Posterior cingulate gyrus (tissue), 11 donors: ENCODE data around the gene BDKRB2.
A peak's percentile ranks its signal among the peaks of the same experiment; 100 is the strongest.

ENCODE experiments used
- DNase-seq, 10 donors: peaks; one replicate each; pipeline versions ENCODE4 v3.0.0 to v3.0.0-alpha.2; 2020 to 2021; ENCODE audit warnings: mixed read lengths in 3 of 10
- intact Hi-C: fragments of 100-400 bp; cut with DNase I; formaldehyde crosslinking; loops from one replicate; pipeline ENCODE4 v1.15.1; 2023

BDKRB2 gene

DNA sequence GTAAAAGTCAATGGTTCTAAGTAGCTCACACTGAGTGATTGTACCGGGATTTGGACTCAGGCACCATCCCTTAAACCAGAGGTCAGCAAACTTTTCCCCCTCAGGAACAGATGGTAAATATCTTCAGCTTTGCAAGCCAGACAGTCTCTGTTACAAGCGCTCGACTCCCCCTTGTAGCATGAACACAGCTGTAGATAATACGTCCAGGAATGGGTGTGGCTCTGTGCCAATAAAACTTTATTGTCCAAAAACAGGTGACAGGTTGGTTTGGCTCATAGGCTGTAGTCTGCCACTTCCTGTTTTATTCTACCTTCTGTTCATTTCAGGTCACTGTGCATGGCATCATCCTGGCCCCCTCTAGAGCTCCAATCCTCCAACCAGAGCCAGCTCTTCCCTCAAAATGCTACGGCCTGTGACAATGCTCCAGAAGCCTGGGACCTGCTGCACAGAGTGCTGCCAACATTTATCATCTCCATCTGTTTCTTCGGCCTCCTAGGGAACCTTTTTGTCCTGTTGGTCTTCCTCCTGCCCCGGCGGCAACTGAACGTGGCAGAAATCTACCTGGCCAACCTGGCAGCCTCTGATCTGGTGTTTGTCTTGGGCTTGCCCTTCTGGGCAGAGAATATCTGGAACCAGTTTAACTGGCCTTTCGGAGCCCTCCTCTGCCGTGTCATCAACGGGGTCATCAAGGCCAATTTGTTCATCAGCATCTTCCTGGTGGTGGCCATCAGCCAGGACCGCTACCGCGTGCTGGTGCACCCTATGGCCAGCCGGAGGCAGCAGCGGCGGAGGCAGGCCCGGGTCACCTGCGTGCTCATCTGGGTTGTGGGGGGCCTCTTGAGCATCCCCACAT, 58.9 kb downstream of the BDKRB2 start:
- intact Hi-C loops = no loop called here
- no peak for DNase-seq

DNA sequence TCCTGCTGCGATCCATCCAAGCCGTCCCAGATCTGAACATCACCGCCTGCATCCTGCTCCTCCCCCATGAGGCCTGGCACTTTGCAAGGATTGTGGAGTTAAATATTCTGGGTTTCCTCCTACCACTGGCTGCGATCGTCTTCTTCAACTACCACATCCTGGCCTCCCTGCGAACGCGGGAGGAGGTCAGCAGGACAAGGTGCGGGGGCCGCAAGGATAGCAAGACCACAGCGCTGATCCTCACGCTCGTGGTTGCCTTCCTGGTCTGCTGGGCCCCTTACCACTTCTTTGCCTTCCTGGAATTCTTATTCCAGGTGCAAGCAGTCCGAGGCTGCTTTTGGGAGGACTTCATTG, 59.5 kb downstream of the BDKRB2 start:
- intact Hi-C loops = no loop called here
- DNase-seq = no peak

DNA sequence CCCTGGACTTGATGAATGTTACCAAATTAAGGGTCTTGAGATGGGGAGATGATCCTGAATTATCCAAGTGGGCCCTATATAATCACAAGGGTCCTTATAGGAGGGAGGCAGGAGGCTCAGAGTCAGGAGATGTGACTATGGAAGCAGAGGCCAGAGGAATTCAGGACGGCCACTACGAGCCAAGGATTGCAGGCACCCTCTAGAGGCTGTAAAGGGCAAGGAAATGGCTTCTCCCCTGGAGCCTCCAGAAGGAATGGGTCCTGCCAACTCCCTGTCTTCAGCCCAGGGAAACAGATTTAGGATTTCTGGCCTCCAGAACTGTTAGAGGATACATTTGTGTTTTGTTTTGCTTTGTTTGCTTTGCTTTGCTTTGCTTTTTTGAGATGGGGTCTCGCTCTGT, 60.2 kb downstream of the BDKRB2 start:
- no peak for DNase-seq
- intact Hi-C loops = no loop called here

DNA sequence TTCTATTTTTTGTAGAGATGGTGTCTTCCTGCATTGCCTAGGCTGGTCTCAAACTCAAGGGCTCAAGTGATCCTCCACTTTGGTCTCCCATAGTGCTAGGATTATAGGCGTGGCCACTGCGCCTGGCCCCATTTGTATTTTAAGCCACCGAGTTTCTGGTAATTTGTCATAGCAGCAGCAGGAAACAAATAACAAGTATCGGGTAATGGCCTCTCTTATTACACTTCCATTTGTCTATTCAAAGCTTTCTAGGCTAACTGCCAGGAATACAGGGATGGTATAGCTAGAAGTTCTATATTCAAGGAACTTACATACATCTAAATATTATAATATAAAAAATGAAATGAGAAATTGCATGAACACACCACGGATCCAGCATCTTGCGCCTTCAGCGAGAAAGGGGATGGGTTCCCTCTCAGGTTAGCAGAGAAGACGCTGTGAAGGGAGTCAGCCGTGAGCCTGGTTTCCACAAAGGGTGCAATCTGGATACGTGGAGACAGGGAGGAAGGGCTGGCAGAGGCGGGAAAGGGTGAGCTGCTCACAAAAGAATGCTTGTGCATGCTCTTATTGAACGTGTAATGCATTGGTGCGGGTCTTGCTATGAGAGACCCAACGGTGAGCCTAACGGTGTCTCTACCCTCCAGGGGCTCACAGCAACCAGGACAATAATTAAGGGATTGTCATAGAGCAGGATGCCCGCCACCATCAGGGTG, 60.9 kb downstream of the BDKRB2 start:
- intact Hi-C loops = no loop called here
- DNase-seq = no peak

DNA sequence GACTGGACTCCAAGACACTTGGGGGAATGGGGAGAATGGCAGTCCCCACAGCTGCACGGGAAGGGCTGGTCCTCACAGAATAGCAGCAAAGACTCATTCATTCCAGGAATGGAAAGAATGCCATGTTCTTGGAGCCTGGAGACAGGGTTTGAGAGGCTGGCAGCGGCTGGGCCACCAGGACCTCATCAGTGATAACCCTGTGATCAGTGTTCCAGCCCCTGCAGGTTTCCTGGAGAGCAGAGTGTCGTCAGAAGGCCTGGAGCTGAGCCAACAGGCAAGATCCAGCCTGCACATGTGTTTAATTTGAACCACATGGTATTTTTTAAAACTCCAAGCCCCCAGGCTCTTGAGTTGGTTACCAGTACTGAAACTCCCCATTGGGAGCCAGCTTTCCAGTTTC, 62.7 kb downstream of the BDKRB2 start:
- intact Hi-C loops = no loop called here
- no peak for DNase-seq

DNA sequence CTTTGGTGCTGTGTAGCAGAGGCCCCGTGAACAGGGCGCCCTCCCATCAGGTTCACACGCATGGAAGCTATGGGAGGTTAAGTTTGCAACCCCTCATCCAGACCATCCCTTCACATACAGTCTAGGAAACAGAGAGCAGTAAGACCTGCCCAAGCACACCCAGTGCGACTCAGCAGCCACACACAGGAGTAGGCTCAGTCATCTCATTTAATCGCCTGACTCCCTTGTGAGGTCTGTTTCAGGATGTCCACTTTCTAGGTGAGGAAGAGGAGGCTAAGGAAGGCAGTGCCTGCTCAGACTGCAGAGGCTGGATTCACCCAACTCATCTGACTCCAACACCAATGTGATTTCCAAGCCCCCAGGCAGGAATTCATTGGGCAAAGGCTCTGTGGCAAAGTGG, 63.3 kb downstream of the BDKRB2 start:
- DNase-seq = no peak

DNA sequence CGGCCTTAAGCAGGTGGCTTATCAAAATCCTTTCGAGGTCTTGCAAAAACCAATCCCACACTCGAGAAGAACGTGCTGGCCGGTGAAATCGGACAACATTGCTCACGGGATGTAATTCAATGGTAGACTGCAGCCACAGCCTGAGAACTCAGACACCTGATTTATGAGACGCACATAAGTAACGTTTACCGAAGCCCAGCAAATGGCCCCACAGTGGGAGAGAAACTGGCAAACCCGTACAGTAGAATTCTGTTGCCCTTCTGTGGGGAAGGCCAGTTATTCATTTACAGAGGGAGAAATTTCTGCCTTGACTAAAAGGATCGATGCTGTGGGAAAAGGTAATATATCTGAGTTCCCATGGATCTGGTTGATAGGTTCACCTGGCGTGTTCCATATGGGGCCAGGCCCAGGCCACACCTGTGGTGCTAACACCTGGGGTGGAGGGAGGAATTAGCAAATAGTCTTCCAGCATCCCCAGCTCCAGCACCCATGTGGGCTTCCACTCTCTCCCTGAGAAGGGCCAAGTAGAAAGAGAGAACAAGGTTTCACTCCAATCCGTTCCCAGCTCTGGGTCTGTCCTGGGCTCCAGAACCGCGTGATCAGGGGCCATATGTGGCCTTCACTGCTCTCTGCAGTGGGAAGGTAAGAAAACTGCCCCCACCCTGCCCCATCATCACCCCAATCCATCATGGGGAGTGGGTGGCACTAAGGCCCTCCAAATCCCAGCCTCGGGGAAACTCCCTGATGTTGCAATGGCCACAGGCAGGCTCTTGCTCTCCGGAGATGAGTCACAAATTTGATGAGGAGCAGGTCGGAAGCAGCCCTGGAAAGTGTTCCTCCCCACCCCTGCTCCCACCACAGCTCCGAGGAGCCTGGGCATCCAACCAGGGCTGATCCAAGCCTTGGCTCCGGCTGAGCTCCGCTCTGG, 64.1 kb downstream of the BDKRB2 start:
- intact Hi-C loops = no loop called here

More for the DNA sequence above, 63.3 kb downstream of the BDKRB2 start:
- intact Hi-C loops = no loop called here

DNA sequence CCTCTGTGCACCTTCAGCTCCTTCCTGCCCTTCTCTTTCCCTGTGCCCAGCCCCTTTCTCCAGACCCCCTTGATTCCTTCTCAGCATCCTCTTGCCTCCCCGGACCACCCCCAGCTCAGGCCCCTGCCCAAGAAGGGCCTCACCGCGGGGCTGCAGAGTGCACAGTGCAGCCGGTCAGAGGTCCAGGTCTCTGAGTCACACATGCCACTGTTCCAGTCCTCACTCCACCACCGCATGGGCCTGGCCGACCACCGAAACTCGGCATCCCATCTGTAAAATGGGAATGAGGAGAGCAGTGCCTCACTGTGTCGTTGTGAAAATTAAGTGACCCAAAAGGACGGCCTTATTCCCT, 64.7 kb downstream of the BDKRB2 start:
- intact Hi-C loops = no loop called here
- no peak for DNase-seq

More for the DNA sequence above, 64.1 kb downstream of the BDKRB2 start:
- DNase-seq = no peak

DNA sequence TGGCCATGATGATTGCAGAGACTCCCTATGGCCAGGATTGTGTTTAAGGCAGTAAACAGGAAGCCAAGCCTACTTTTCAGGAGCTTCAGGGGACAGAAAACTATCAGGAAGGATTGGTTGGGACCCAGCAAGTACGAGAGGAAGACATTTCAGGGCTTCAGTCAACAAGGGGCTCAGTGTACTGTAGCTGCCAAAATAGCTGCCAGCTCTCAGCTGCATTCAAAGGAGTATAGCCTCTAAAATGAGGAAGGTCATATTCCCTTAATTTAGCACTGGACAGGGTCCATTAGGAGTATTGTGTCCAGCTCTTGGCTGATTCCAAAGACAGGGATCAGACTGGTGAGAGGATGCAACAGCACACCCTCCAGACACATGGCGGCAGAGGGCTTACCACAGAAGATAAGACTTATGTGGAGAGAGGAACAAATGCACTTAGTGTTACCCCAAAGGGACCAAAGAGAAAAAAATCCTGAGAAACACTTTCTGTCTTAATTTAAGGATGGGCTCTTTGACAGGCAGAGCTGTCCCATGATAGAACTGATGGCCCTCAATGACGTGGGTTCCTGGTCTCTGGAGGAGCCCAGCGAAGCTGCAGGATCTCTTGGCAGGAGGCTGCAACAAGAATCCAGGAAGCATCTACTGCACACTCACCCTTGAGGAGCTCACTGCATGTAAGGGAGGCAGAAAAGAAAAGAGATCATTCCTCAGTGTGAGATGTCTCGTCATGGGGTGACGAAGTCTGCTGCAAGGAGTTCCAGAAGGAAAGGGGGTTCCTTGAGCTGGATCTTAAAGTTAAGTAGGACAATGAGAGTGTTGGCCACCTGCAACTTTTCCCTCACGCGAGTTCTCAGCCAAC, 66.2 kb downstream of the BDKRB2 start:
- no peak for DNase-seq
- intact Hi-C loops = loop anchor here (10.0 kb wide), 1 partner anchor 706 kb away; no protein-coding TSS in a partner anchor

DNA sequence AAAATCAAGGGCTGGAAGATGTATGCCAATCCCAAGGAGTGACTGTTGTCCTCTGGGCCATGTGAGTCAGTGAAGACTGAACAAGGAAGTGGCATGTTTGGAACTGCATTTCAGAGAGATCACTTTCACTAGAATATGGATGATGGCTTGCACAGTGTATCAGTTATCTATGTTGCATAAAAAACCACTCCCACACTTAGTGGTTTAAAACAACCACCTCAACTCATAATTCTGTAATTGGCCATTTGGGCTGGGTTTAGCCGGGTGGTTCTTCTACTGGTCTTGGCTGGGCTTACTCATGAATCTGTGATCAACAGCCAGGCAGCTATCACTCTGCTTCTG, 66.8 kb downstream of the BDKRB2 start:
- intact Hi-C loops = loop anchor here (10.0 kb wide), 1 partner anchor 707 kb away; no protein-coding TSS in a partner anchor
- DNase-seq = no peak

DNA sequence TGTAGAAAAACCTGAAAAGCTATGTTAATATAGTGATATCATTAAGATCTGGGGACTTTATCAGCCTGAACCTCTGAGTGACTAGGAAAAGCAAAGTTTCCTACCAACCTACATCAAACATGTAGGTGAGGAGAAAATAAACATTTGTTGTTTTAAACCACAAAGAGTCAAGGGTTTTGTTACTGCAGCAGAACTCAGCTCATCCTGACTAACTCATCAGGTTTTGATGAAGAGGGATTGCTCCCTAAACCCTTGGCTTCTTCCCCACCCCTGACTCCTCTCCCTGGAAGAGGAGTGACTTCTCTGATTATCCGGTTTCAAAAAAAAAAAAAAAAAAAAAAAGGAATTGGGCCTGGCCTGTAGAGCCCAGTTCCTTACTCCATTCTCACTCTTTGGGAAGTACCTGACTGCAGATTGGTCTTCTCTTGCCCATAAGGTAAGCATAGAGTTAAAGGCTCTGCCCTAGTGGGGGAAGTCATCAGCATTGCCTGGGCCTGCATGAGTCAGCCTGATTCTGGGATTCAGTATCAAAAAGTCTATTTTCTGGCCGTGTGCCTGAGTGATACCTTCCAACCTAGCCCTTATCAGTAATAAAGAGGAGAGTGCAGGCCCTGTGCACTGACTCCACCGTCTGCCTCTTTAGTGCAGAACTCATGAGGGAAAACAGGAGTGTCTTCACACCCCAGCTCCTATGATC, 68.3 kb downstream of the BDKRB2 start:
- intact Hi-C loops = loop anchor here (10.0 kb wide), 1 partner anchor 708 kb away; no protein-coding TSS in a partner anchor
- no peak for DNase-seq

DNA sequence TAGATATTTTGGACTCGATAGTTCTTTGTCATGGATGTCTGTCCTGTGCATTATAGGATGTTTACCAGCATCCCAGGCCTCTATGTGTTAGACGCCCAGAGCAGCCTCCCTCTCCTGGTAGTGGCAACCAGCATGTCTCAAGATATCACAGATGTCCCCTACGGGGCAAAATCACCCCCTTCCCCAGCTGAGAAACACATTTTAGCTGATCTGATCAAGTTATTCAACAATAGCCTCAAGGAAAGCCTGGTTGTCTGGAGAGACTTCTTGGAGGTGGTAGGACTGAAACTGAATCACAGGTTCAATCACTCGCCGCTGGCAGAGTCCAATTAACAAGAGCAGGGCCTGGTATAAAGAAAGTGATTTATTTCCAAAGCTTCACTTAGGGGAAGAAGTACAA, 69.0 kb downstream of the BDKRB2 start:
- intact Hi-C loops = loop anchor here (2.0 to 10.0 kb wide), 2 partner anchors 275 to 709 kb away; no protein-coding TSS in a partner anchor
- no peak for DNase-seq

DNA sequence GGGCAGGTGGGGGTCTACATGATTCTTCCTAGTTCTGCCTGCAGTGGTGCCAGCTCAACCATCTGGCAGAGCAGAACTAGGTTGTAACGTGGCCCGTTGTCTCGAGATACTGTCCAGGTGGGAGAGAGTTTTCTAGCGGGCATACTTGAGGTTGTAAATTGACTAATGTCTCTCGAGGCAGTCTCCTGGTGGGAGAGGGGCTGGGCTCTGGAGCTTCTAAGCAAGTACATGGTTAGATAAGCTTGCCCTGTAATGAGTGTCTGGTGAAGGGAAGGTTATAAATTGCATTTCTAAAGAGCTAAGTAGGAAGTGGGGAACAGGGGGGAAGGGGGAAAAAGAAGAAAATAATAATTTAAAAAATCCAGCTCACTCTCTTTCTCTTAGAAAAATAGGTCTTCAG, 69.5 kb downstream of the BDKRB2 start:
- DNase-seq = no peak
- intact Hi-C loops = loop anchor here (2.0 to 10.0 kb wide), 2 partner anchors 275 to 709 kb away; no protein-coding TSS in a partner anchor

DNA sequence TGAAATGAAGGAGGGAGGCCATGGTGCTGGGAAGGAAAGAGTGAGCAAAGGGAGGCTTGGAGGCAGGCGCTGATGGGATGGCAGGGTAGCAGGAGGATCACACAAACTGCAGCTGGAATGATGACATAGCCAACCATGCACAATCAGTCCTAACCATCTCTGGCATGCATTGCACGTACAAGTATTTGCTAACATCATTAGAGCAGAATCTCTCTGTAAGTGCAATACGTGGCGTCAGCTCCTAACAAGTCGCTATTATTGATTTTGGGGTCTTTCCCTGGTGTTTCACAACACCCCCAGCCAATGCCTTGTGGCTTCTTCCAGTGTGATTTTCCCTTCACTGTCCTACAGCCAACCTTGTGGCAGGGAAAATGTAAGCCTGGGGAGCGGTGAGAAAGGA, 69.9 kb downstream of the BDKRB2 start:
- peak in 4 of 10 donors; percentile 30 to 35 (median 32) for DNase-seq
- intact Hi-C loops = loop anchor here (2.0 to 10.0 kb wide), 2 partner anchors 276 to 710 kb away; no protein-coding TSS in a partner anchor

DNA sequence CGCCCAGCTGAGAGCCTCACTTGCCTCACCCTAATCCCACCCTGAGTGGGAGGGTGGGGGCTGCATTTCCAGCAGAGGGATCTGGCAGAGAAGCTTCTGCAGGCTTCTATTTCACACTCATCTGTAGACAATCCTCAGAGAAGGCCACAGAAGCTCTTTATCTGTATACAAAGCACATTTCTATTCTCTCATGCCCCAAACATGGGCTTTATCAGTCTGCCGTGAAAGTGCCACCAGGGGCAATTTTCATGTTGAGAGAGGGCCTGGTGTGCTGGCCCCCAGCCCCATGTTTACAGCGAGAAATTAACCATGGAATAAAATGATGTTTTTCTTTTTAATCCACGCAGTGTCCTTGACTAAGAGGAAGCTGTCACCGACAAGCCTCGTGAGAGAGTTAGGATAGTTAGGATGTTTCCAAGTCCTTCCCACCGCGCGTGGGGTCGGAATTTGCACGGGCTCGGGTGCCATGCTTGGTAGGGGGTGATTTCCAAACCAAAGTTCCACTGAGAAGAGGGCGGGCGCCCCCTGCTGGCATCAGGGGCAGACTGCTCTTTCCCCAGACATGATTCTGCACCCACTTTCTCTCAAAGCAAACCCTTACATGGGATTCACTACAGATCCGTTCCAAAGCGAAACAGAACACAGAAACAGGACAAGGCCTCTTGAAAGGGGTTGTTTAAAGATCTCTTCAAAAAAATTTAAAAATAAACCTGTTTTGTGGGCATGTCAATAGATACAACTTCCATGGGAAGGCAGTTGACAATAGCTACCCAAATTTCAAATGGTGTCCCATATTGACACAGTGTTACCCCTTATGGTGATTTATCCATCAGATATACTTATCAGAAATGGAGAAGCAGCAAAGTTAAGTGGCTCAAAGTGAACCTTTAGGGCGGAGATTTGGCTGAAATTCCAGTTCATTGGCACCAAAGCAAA, 70.8 kb downstream of the BDKRB2 start:
- intact Hi-C loops = loop anchor here (1.0 to 10.0 kb wide), 3 partner anchors 175 to 711 kb away; no protein-coding TSS in a partner anchor
- peak; percentile 69 to 97 (median 87) for DNase-seq

DNA sequence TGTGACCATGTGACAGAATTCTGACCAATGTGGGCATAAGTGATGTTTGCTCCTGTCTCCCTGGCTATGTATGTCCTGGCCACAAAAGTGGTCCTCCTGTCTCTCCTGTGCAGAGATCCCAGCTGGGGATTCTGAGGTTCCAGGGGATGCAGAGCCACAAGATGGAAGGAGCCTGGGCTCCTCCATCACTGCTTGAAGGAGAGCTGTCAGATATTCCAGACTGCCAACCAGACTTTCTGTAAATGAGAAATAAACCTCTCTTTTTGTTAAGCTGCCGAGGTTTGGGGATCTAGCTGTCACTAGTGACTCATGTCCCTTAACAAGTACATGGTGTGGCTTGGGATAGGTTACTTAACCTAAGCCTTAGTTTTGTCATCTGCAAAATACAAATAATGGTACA, 73.3 kb downstream of the BDKRB2 start:
- intact Hi-C loops = loop anchor here (10.0 kb wide), 1 partner anchor 713 kb away; no protein-coding TSS in a partner anchor
- DNase-seq = no peak

DNA sequence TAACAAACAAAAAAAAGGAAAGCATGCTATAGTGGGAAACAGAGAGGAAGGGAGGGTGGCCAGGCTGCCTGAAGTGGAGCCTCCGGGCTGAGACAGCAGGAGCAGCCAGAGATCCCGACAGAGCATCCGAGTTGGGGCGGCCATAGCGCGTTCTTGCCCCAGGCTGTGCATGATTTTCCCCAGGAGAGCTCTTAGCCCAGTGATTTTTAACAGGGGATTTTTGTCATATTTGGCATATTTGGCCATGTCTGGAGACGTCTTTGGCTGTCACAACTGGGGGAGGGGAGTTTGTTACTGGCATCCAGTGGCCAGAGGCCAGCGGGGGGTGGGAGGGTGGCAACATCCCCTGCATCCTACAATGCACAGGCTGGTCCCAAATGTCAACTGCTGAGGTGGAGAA, 74.9 kb downstream of the BDKRB2 start:
- DNase-seq = no peak
- intact Hi-C loops = loop anchor here (10.0 kb wide), 1 partner anchor 715 kb away; no protein-coding TSS in a partner anchor

DNA sequence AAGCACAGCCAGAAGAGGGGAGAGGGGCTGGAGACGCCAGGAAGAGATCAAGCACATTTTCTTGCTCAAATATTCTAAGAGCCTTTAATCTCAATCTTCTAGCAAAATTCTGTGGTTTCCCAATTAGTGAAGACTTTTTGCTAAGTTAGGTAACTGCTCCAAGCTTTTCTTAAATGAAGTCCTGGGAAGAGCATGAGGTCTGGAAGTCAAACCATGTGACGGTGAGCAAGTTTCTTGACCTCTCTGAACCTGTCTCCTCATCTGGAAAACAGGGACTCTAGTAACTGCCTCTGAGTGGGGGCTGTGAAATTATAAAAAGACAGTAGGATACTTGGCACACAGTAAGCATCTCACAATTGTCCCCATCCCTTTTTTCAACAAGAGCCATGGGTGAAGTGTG, 75.5 kb downstream of the BDKRB2 start:
- DNase-seq = no peak
- intact Hi-C loops = loop anchor here (5.0 kb wide), 1 partner anchor 142 kb away; no protein-coding TSS in a partner anchor
